Dendritic cell treated with granulocyte-macrophage colony-stimulating factor and Interleukin-4, amounts not matched to agents 40 ng/mL and 50 ng/mL, for 4 days (primary cell): ENCODE results near the gene DYTN.

ENCODE experiments used
- H3K27ac Mint-ChIP-seq: one replicate; pipeline ENCODE4 v1.8.0; 2022; ENCODE audit warnings: mild to moderate bottlenecking, mixed read lengths
- H3K27me3 Mint-ChIP-seq: one replicate; pipeline ENCODE4 v1.8.0; 2022; ENCODE audit warnings: mild to moderate bottlenecking, mixed read lengths
- H3K36me3 Mint-ChIP-seq: one replicate; pipeline ENCODE4 v1.8.0; 2022; ENCODE audit warnings: low read depth, mixed read lengths
- H3K4me1 Mint-ChIP-seq: one replicate; pipeline ENCODE4 v1.8.0; 2022; ENCODE audit warnings: low read depth, mixed read lengths
- H3K4me3 Mint-ChIP-seq: one replicate; pipeline ENCODE4 v1.8.0; 2022; ENCODE audit warnings: mild to moderate bottlenecking, moderate library complexity, mixed read lengths
- H3K9me3 Mint-ChIP-seq: one replicate; pipeline ENCODE4 v1.8.0; 2022; ENCODE audit warnings: mixed read lengths
- intact Hi-C: fragments of 100-400 bp; cut with micrococcal nuclease; formaldehyde crosslinking; loops from one replicate; pipeline ENCODE4 v1.15.0; 2022

The DYTN gene

GRCh38 chr2:206683546-206683945, 34.6 kb downstream of the DYTN start:
- Mint-ChIP-seq H3K4me1 (no peaks in the 10 kb centered on the region), H3K36me3 (no peaks in the 10 kb centered on the region), H3K27ac (no peak overlapping the region), H3K27me3 (no peaks in the 10 kb centered on the region), H3K9me3 (no peaks in the 10 kb centered on the region), H3K4me3 (no peak overlapping the region)
- intact Hi-C loops: no loop called here

DNA sequence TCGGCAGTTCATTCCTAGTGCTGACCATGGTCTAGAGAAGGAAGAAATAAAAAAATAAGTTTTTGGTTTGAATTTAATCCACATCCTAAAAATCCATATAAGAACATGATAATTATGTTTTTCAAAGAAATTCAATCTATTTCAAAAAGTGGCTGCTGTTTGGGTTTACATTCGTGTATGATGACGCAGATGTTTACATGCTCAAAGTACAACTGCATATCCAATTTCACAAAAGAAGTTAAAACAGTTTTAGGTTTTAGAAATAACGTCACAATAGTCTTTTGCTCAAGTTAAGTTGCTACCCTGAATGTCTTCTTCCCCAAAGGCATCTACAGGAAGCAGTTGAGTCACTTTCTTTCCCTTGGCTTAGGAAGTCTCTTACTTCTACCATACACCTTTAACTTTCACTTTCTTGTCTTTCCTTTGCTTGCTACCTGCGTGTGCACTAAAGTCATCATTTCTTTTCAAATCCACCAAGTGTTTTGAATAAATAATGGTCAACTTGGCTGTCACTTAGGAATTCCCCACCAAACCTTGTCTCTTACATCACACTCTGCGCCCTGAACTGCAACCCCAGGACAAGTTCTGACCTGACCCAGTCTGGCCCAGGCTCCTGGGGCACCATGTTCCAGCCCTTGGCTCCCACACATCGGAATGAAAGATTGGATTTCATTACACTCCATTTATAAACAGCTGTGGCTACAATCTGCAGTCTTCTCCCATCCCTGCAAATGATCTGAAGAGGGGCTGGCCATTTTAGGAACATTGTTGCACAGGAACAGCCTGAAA, 47.5 kb downstream of the DYTN start:
- H3K27me3 Mint-ChIP-seq: no peaks in the 10 kb centered on the region
- intact Hi-C loops: no loop called here
- no peaks in the 10 kb centered on the region for H3K4me1 Mint-ChIP-seq
- H3K4me3 Mint-ChIP-seq: no peak overlapping the region
- H3K9me3 Mint-ChIP-seq: no peaks in the 10 kb centered on the region
- H3K27ac Mint-ChIP-seq: no peak overlapping the region
- no peaks in the 10 kb centered on the region for H3K36me3 Mint-ChIP-seq

GRCh38 chr2:206665251-206665650, 52.9 kb downstream of the DYTN start:
- peaks cover 3% of the 10 kb centered on the region for H3K27me3 Mint-ChIP-seq
- no peaks in the 10 kb centered on the region for H3K36me3 Mint-ChIP-seq
- H3K4me1 Mint-ChIP-seq: no peaks in the 10 kb centered on the region
- H3K9me3 Mint-ChIP-seq: no peaks in the 10 kb centered on the region
- no peak overlapping the region for H3K27ac Mint-ChIP-seq
- H3K4me3 Mint-ChIP-seq: no peak overlapping the region
- intact Hi-C loops: no loop called here

GRCh38 chr2:206657087-206657486, 61.1 kb downstream of the DYTN start:
- Mint-ChIP-seq H3K27ac (no peak overlapping the region), H3K4me1 (no peaks in the 10 kb centered on the region), H3K36me3 (no peaks in the 10 kb centered on the region), H3K4me3 (no peak overlapping the region), H3K9me3 (peaks cover 8% of the 10 kb centered on the region), H3K27me3 (no peaks in the 10 kb centered on the region)
- intact Hi-C loops: no loop called here

GRCh38 chr2:206647985-206648384, 70.2 kb downstream of the DYTN start:
- H3K27me3 Mint-ChIP-seq: peaks cover 6% of the 10 kb centered on the region

GRCh38 chr2:206642075-206643025, 75.8 kb downstream of the DYTN start, which contains the start of gene FAM237A:
FAM237A (plus strand) TSS chr2:206642487; CDS start chr2:206644237, 1,750 bp downstream.
- no peaks in the 10 kb centered on the region for H3K4me1 Mint-ChIP-seq
- H3K27me3 Mint-ChIP-seq: peaks cover 6% of the 10 kb centered on the region
- no peaks in the 10 kb centered on the region for H3K9me3 Mint-ChIP-seq
- no peak within 1 kb of the TSS for H3K4me3 Mint-ChIP-seq
- intact Hi-C loops: no loop called here
- no peak within 1 kb of the TSS for H3K27ac Mint-ChIP-seq
- no peaks in the 10 kb centered on the region for H3K36me3 Mint-ChIP-seq

More at GRCh38 chr2:206647985-206648384, 70.2 kb downstream of the DYTN start:
- no peak overlapping the region for H3K4me3 Mint-ChIP-seq
- no peaks in the 10 kb centered on the region for H3K9me3 Mint-ChIP-seq
- no peaks in the 10 kb centered on the region for H3K4me1 Mint-ChIP-seq
- H3K27ac Mint-ChIP-seq: no peak overlapping the region
- H3K36me3 Mint-ChIP-seq: no peaks in the 10 kb centered on the region
- intact Hi-C loops: no loop called here

- H3K9me3 Mint-ChIP-seq: no peaks in the 10 kb centered on the region
- intact Hi-C loops: no loop called here
- H3K4me3 Mint-ChIP-seq: no peak overlapping the region
- H3K4me1 Mint-ChIP-seq: no peaks in the 10 kb centered on the region
- H3K36me3 Mint-ChIP-seq: no peaks in the 10 kb centered on the region
- peaks cover 4% of the 10 kb centered on the region for H3K27me3 Mint-ChIP-seq
- H3K27ac Mint-ChIP-seq: no peak overlapping the region
These were observed 77.0 kb downstream of the DYTN start for GRCh38 chr2:206641226-206641625.

GRCh38 chr2:206639636-206640035, 78.6 kb downstream of the DYTN start:
- no peaks in the 10 kb centered on the region for H3K36me3 Mint-ChIP-seq
- intact Hi-C loops: no loop called here
- H3K27ac Mint-ChIP-seq: no peak overlapping the region
- no peaks in the 10 kb centered on the region for H3K9me3 Mint-ChIP-seq
- peaks cover 4% of the 10 kb centered on the region for H3K27me3 Mint-ChIP-seq
- H3K4me1 Mint-ChIP-seq: no peaks in the 10 kb centered on the region
- H3K4me3 Mint-ChIP-seq: no peak overlapping the region

GRCh38 chr2:206635015-206635414, 83.2 kb downstream of the DYTN start:
- peaks cover 1% of the 10 kb centered on the region for H3K27me3 Mint-ChIP-seq
- no peak overlapping the region for H3K27ac Mint-ChIP-seq
- H3K9me3 Mint-ChIP-seq: no peaks in the 10 kb centered on the region
- intact Hi-C loops: no loop called here
- H3K4me3 Mint-ChIP-seq: no peak overlapping the region
- H3K36me3 Mint-ChIP-seq: no peaks in the 10 kb centered on the region
- H3K4me1 Mint-ChIP-seq: no peaks in the 10 kb centered on the region

DNA sequence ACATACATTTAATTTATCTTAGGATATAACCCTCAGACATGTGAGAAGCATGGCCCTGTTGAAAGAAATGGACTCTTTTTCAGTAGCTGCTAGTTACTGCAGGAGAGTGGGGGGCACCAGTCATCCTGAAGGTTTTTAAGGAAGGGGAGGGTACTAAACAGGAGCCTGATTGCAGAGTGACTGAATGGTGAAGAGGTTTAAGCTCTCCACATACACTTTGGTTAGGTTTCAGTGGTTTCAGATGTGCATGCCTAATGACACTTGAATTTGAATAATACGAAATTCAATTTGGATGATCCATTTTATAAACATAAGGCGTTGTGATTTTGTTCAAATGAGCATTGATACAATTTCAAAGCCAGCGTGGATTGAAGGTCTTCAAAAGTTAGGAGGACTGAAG, 86.9 kb downstream of the DYTN start:
- Mint-ChIP-seq H3K9me3 (no peaks in the 10 kb centered on the region), H3K4me3 (no peak overlapping the region), H3K27me3 (peaks cover 3% of the 10 kb centered on the region), H3K27ac (no peak overlapping the region), H3K36me3 (no peaks in the 10 kb centered on the region), H3K4me1 (no peaks in the 10 kb centered on the region)
- intact Hi-C loops: no loop called here

- H3K9me3 Mint-ChIP-seq: no peaks in the 10 kb centered on the region
- no peak overlapping the region for H3K4me3 Mint-ChIP-seq
- H3K36me3 Mint-ChIP-seq: no peaks in the 10 kb centered on the region
- H3K4me1 Mint-ChIP-seq: no peaks in the 10 kb centered on the region
- H3K27ac Mint-ChIP-seq: no peak overlapping the region
- intact Hi-C loops: no loop called here
- peaks cover 1% of the 10 kb centered on the region for H3K27me3 Mint-ChIP-seq
These were observed 90.6 kb downstream of the DYTN start for GRCh38 chr2:206627632-206628031.

- Mint-ChIP-seq H3K27me3 (peaks cover 1% of the 10 kb centered on the region), H3K4me3 (no peak overlapping the region), H3K36me3 (no peaks in the 10 kb centered on the region), H3K4me1 (no peaks in the 10 kb centered on the region), H3K9me3 (no peaks in the 10 kb centered on the region), H3K27ac (no peak overlapping the region)
- intact Hi-C loops: no loop called here
These were observed 92.1 kb downstream of the DYTN start for GRCh38 chr2:206626108-206626507.

GRCh38 chr2:206619011-206619410, 99.2 kb downstream of the DYTN start:
- H3K4me1 Mint-ChIP-seq: no peaks in the 10 kb centered on the region
- H3K9me3 Mint-ChIP-seq: no peaks in the 10 kb centered on the region
- no peak overlapping the region for H3K27ac Mint-ChIP-seq
- no peaks in the 10 kb centered on the region for H3K27me3 Mint-ChIP-seq
- H3K36me3 Mint-ChIP-seq: no peaks in the 10 kb centered on the region
- intact Hi-C loops: no loop called here
- no peak overlapping the region for H3K4me3 Mint-ChIP-seq

DNA sequence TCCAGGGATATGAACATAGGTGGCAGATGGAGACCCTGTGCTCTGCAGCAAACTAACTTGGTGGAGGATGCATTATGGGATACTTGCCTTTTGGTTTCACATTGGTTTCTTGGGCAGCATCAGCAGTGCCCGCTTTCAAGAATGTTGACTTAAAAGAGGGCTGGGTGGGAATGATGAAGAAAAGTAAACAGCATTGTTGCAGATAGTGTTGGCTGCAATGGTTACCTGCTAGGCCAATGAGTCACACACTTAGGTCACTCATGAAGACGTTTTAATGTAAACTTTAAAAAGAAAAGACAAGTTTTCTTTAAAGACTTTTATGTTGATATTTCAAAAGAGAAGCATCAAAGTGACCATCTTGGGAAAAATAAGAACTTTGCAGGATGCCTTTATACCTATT, 102.0 kb downstream of the DYTN start:
- no peaks in the 10 kb centered on the region for H3K36me3 Mint-ChIP-seq
- H3K27ac Mint-ChIP-seq: no peak overlapping the region
- intact Hi-C loops: no loop called here
- no peaks in the 10 kb centered on the region for H3K27me3 Mint-ChIP-seq
- no peaks in the 10 kb centered on the region for H3K9me3 Mint-ChIP-seq
- H3K4me3 Mint-ChIP-seq: no peak overlapping the region
- no peaks in the 10 kb centered on the region for H3K4me1 Mint-ChIP-seq
